Activated CD4-positive, alpha-beta T cell treated with anti-CD3 and anti-CD28 coated beads, Interleukin-2, amount 50 U/mL, for 4 hours (primary cell): Measurements from ENCODE around the gene RALY.
A peak's percentile ranks its signal among the peaks of the same experiment; 100 is the strongest.
"Not testable (repeated sequence)": the region's sequence is repeated elsewhere in the genome, so short reads cannot be mapped to it uniquely, and the experiment has no call there.

ENCODE experiments used
- DNase-seq, 2 experiments: peaks; one replicate each; pipeline ENCODE4 v3.0.0-alpha.2; 2020

The RALY gene

DNA sequence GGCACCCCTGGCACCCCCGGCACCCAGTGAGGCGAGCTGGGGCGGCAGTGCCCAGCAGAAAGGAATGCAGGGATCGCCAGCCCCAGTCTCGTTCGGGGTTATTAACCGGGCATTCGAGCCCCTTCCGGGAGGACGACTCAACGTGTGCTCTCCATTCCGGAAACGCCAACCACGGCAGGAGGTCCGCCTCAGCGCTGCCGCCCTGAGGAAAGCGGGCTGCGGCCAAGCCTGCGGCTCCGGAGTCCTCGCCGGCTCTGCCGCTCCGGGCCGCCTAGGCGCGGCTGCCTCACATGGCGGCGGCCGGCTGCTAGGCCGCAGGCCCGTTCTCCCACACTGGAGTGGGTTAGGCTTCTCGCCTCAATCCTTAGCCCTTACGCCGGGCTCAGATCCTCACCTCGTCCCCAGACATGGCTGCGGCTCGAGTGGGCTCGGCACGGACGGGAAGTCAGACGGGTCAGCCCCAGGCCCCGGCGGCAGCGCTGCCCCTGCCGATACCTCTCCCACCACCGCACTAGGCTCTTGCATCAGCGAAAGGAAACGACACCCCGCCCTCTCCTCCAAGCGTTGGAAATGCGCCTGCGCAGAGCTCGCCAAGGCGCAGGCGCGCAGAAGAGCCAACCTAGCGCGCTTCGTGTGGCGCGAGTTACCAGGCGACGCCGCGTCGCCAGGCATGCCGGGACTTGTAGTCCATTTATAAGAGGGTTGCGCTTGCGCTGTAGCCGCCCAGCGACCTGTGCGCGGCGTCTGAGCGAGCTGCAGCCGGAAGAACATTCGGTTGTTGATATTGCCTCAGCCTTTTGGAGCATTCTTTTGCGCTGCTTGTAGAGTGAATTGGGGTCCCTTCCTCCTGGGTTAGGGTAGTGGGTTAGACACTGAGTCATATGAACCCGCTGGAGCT lies 118.2 kb downstream of the RALY start, which contains the start of gene EIF2S2:
Gene EIF2S2 (minus strand): TSS at position 542 of the 898 bp plus-strand sequence. CDS start 133 bp downstream, at position 409.
- peak; percentile 90 to 92 for DNase-seq

DNA sequence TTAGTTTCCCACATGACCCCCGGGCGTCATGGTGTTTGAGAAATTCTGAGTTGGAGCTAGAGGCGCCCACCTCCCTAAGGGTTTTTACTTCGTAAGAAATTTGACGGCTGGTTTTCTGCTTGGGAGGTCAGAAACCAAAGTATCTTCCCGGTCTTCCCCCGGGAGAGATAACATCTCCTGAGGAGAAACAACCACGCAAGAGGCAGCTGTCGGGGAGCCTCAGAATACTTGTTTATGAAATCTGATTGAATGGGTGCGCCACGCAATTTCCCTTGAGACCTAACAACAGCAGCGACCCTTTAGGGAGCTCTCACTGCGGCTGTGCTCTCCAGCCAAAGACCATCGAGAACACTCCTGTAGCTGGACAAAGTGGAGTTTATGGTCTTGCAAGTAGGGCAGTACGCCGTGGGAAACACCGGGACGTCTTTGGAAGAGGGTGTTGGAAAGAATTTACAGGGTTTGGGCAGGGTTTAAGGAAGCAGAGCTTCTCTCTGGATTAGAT lies 118.9 kb downstream of the RALY start:
- DNase-seq: no peak

DNA sequence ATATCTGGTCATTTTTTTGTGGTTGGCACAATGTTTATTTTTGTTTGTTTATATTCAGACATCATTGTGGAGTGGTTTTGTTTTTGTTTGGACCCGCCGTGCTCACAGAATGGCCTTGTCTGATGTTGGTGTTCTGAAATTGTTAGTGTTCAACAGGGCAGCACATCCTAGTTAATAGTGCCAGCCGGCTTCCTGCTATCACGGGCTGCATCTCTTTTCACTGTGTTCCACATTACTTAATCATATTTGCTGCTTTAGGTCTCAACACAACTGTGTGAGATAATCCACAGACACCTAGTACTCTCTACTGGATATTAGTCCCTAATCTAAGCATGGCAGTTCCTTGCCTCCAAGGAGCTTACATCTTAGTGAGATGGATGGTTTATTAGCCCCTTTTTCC lies 121.1 kb downstream of the RALY start:
- no peak for DNase-seq

DNA sequence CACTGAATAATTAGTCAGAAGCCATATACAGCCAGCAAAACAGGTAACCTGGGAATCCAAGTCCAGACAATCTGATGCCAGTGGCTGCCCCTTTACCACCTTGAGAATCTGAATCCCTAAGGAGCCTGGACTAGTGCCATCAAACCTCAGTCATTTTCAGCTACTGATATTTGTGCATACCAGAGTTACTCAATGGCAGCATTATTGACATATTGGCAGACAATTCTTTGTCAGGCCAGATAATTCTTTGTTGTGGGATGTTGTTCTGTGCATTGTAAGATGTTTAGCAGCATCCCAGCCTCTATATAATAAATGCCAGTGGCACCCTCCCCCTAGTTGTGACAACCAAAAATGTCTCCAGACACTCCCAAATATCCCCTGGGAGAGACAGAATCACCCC lies 121.5 kb downstream of the RALY start:
- no peak for DNase-seq

DNA sequence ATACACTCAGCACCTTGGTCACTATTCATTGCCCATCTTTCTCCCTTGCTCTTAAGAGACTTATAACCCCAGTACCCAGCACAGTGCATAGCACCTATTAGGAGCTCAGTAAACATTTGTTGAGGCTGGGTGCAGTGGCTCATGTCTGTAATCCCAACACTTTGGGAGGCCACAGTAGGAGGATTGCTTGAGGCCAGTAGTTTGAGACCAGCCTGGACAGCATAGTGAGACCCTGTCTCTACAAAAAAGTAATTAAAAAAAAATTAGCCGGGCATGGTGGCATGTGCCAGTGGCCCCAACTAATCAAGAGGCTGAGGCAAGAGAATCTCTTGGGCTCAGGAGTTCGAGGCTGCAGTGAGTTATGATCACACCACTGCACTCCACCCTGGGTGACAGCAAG lies 126.5 kb downstream of the RALY start:
- DNase-seq: no peak

DNA sequence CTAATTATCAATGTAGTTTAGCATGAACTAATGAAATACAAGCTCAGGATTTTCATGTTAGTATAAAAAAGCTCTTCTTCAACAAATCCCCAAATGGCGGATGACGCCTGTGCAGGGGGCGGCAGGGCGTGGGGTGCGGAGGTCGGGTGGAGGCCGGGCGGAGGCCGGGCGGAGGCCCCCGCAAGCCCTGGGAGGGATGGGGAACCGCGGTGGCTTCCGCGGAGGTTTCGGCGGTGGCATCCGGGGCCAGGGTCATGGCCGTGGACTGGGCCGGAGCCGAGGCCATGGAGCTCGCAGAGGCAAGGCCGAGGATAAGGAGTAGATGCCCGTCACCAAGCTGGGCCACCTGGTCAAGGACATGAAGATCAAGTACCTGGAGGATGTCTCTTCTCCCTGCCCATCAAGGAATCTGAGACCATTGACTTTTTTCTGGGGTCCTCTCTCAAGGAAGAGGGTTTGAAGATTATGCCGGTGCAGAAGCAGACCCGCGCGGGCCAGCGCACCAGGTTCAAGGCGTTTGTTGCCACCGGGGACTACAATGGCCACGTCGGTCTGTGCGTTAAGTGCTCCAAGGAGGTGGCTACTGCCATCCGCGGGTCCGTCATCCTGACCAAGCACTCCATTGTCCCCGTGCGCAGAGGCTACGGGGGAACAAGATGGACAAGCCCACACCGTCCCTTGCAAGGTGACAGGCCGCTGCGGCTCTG lies 128.7 kb downstream of the RALY start:
- no peak for DNase-seq

DNA sequence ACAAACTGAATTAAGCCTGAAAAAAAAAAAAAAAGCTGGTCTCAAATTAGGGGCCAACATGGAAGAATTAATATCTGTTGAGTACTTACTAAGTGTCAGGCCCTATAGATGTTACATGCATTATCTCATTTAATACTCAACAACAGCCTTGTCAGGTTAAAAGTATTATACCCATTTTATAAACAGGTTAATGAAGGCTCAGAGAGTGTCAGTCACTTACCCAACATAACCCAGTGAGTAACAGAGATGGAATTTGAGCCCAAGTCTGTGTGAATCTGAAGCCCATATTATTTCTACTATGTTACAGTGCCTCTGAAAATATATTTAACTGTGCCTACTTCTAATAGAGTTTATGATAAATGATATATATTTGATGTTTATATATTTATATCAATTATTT lies 129.6 kb downstream of the RALY start:
- DNase-seq: no peak

DNA sequence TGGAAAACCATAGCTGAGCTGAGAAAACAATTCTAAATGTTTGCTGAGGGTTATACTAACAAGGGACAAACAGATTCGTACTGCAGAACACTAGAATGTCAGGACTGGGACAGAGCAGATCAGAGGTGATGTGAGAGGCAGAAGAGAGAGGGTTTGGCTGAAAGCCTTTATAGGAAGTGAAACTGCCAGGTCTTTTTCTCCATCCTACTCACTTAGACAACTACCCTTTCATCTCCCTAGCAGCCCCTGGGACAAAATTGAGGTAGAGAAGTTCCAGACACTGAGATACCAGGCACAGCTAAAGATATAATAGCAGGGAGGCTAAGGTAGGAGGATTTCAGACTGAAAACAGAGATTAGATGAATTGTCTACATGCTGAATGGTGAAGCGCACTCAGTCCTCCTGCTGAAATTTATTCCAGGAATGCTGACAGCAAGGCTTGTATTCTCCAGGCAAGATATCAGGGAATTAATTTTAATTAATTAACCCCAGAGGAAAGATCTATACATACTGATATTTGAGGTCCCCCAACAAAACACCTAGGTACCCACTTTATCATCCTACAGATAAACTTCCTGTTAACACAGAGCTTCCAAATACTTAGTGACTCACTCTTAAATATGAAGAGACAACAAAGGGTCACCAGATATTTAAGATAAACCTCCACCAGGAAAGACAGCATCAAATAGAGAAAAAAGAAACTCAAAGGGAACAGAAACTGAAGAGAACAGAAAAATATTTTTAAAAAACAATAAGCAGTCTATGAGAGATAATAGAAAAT lies 130.9 kb downstream of the RALY start:
- DNase-seq: no peak

DNA sequence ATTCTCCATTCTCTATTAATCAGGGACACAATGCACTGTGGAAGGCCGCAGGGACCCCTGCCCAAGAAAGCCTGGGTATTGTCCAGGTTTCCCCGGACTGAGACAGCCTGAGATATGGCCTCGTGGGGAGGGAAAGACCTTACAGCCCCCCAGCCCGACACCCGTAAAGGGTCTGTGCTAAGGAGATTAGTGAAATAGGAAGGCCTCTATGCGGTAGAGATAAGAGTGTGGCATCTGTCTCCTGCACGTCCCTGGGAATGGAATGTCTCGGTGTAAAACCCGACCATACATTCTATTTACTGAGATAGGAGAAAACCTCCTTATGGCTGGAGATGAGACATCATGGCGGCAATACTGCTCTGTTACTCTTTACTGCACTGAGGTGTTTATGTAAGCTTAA lies 134.1 kb downstream of the RALY start:
- no peak for DNase-seq

DNA sequence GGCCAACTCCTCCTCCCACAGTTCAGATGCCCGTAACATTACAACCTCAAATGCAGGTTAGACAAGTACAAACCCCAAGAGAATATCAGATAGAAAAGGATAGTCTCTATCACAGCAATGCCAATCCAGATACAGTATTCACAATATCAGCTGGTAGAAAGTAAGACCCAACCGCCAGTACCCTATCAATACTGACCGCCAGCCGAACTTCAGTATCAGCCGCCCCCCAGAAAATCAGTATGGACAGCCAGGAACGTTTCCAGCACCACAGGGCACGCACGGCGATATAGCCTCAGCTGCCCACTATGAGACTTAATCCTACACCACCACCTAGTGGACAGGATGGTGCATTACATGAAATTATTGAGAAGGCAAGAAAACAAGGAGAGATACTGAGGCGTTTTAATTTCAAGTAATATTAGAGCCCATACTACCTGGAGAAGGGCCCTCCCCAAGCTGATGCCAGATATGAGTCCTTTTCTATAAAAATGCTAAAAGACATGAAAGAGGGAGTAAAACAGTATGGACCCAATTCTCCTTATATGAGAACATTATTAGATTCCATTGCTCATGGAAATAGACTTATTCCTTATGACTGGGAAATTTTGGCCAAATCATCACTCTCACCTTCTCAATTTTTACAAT lies 135.9 kb downstream of the RALY start:
- peak; percentile 19 to 37 for DNase-seq

DNA sequence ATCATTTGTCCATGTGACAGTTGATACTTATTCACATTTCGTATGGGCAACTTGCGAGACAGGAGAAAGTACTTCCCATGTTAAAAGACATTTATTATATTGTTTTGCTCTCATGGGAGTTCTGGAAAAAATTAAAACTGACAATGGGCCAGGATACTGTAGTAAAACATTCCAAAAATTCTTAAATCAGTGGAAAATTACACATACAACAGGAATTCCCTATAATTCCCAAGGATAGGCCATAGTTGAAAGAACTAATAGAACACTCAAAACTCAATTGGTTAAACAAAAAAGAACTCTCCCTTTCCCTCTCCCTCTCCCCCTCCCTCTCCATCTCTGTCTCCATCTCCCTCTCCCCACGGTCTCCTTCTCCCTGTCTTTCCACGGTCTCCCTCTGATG lies 137.8 kb downstream of the RALY start:
- no peak for DNase-seq

DNA sequence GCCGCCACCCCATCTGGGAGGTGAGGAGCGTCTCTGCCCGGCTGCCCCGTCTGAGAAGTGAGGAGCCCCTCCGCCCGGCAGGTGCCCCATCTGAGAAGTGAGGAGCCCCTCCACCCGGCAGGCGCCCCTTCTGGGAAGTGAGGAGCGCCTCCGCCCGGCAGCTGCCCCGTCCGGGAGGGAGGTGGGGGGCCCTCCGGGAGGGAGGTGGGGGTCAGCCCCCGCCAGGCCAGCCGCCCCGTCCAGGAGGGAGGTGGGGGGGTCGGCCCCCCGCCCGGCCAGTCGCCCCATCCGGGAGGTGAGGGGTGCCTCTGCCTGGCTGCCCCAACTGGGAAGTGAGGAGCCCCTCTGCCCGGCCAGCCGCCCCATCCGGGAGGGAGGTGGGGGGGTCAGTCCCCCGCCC lies 138.8 kb downstream of the RALY start:
- DNase-seq: not testable (repeated sequence)

DNA sequence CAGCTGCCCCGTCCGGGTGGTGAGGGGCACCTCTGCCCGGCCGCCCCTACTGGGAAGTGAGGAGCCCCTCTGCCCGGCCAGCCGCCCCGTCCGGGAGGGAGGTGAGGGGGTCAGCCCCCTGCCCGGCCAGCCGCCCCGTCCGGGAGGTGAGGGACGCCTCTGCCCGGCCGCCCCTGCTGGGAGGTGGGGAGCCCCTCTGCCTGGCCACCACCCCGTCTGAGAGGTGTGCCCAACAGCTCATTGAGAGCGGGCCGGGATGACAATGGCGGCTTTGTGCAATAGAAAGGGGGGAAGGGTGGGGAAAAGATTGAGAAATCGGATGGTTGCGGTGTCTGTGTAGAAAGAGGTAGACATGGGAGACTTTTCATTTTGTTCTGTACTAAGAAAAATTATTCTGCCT lies 139.2 kb downstream of the RALY start:
- DNase-seq: not testable (repeated sequence)

DNA sequence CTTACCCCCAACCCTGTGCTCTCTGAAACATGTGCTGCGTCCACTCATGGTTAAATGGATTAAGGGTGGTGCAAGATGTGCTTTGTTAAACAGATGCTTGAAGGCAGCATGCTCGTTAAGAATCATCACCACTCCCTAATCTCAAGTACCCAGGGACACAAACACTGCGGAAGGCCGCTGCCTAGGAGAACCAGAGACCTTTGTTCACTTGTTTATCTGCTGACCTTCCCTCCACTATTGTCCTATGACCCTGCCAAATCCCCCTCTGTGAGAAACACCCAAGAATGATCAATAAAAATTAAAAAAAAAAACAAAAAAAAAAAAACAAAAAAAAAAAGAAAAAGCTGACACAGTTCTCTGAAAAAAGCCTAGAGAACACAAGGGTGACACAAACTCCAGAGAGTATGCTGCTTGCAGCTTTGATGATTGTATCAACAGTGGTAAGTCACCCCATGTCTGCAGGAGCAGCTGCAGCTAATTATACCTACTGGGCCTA lies 139.7 kb downstream of the RALY start:
- not testable (repeated sequence) for DNase-seq
